HG03097 (cell line): ENCODE measurements around the gene GTPBP1.

Source experiments
- ATAC-seq: cut with Tn5 transposase; IDR thresholded peaks from one replicate; pipeline ENCODE4 v1.9.1; 2021; ENCODE audit not compliant: unreplicated experiment, low FRiP score

The GTPBP1 gene

GRCh38 chr22:38739300-38740055 lies 33.7 kb downstream of the GTPBP1 start:
- ATAC-seq, result no peak

GRCh38 chr22:38740116-38740723 lies 34.5 kb downstream of the GTPBP1 start:
- ATAC-seq, result no peak

GRCh38 chr22:38740754-38741153 lies 35.0 kb downstream of the GTPBP1 start:
- no peak for ATAC-seq

GRCh38 chr22:38741166-38741565 lies 35.4 kb downstream of the GTPBP1 start:
- ATAC-seq, result no peak

GRCh38 chr22:38741576-38741975 lies 35.8 kb downstream of the GTPBP1 start:
- ATAC-seq, result no peak

GRCh38 chr22:38742176-38742942 lies 36.6 kb downstream of the GTPBP1 start:
- ATAC-seq, result no peak

GRCh38 chr22:38744981-38745380 lies 39.2 kb downstream of the GTPBP1 start:
- ATAC-seq, result no peak

GRCh38 chr22:38745676-38746460 lies 40.1 kb downstream of the GTPBP1 start:
- no peak for ATAC-seq

GRCh38 chr22:38748487-38749136 lies 42.9 kb downstream of the GTPBP1 start:
- ATAC-seq, result no peak

- no peak for ATAC-seq
Observed at GRCh38 chr22:38750104-38750503, 44.4 kb downstream of the GTPBP1 start.

- ATAC-seq, result no peak
Observed at GRCh38 chr22:38750638-38751037, 44.9 kb downstream of the GTPBP1 start.

GRCh38 chr22:38751066-38751421 lies 45.3 kb downstream of the GTPBP1 start:
- ATAC-seq, result no peak

- ATAC-seq, result peak; percentile 40
Observed at GRCh38 chr22:38751422-38752346, 45.9 kb downstream of the GTPBP1 start.

- ATAC-seq, result no peak
Observed at GRCh38 chr22:38753948-38754750, 48.4 kb downstream of the GTPBP1 start.

GRCh38 chr22:38754751-38755154 lies 49.0 kb downstream of the GTPBP1 start:
- ATAC-seq, result no peak

- ATAC-seq, result peak; percentile 22
Observed at GRCh38 chr22:38755155-38755910, 49.6 kb downstream of the GTPBP1 start.

GRCh38 chr22:38755911-38756532 lies 50.3 kb downstream of the GTPBP1 start, which contains the start of gene SUN2:
TSS of gene SUN2 (minus strand) at chr22:38755998. CDS start at chr22:38752628, 3,370 bp downstream.
- ATAC-seq, result peak; percentile 51
